K562 (cell line): ENCODE data around the gene SLC5A2.

Experiments used
- KAT8 ChIP-seq: fragments of 450-650 bp; IDR thresholded peaks from 2 replicates; pipeline ENCODE4 v1.6.1; 2016; ENCODE audit warnings: low read depth, mild to moderate bottlenecking
- TF ChIP-seq, protein P1 (sequence below): fragments of 450-650 bp; IDR thresholded peaks from 2 replicates; pipeline ENCODE4 v1.6.1; 2016; ENCODE audit warnings: borderline replicate concordance
- TF ChIP-seq, protein P2 (sequence below): sonication (generic); formaldehyde crosslinking; IDR thresholded peaks from 2 replicates; pipeline ENCODE4 v1.9.0; 2022; ENCODE audit warnings: mild to moderate bottlenecking, missing genetic modification reagents
- TF ChIP-seq, protein P3 (sequence below): sonication (generic); formaldehyde crosslinking; IDR thresholded peaks from 2 replicates; pipeline ENCODE4 v1.8.0; 2022; ENCODE audit warnings: mild to moderate bottlenecking, low read depth, missing genetic modification reagents

DNA sequence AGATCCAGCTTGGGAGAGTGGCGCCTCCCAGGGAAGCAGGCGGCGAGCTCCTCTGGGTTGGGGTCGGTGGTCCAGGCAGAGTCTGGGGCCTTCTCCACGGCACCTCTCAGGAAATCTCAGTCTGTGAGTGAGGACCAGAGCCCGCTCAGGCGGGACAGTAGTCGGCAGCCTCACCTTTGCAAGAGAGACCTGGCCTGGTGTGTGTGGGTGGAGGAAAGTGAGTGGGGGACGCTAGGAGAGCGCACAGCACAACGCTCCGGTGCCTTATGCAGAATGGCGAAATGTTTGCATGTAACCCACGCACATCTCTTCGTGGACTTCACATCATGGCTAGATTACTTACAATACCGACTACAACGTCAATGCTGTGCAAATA lies 47.0 kb downstream of the SLC5A2 start:
- TF ChIP-seq, protein P1, sequence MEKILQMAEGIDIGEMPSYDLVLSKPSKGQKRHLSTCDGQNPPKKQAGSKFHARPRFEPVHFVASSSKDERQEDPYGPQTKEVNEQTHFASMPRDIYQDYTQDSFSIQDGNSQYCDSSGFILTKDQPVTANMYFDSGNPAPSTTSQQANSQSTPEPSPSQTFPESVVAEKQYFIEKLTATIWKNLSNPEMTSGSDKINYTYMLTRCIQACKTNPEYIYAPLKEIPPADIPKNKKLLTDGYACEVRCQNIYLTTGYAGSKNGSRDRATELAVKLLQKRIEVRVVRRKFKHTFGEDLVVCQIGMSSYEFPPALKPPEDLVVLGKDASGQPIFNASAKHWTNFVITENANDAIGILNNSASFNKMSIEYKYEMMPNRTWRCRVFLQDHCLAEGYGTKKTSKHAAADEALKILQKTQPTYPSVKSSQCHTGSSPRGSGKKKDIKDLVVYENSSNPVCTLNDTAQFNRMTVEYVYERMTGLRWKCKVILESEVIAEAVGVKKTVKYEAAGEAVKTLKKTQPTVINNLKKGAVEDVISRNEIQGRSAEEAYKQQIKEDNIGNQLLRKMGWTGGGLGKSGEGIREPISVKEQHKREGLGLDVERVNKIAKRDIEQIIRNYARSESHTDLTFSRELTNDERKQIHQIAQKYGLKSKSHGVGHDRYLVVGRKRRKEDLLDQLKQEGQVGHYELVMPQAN, result no peak
- TF ChIP-seq, protein P2, sequence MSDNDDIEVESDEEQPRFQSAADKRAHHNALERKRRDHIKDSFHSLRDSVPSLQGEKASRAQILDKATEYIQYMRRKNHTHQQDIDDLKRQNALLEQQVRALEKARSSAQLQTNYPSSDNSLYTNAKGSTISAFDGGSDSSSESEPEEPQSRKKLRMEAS (CRISPR knock-in tag), result no peak
- TF ChIP-seq KAT8, result no peak
- TF ChIP-seq, protein P3, sequence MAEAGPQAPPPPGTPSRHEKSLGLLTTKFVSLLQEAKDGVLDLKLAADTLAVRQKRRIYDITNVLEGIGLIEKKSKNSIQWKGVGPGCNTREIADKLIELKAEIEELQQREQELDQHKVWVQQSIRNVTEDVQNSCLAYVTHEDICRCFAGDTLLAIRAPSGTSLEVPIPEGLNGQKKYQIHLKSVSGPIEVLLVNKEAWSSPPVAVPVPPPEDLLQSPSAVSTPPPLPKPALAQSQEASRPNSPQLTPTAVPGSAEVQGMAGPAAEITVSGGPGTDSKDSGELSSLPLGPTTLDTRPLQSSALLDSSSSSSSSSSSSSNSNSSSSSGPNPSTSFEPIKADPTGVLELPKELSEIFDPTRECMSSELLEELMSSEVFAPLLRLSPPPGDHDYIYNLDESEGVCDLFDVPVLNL (CRISPR knock-in tag), result no peak
